CD4-positive, alpha-beta memory T cell (primary cell): ENCODE results near the gene PTGES2. TPM values are rescaled to one million over a fixed set of nuclear protein-coding genes. Genes with fewer than 3 reads are reported as not detected.

Experiments
- CTCF ChIA-PET: fragments of 350-600 bp; sonication (Branson Sonifier 250); formaldehyde crosslinking; loops from one replicate; lab custom pipeline; 2021; ENCODE audit warnings: inconsistent platforms; ENCODE audit not compliant: partially characterized antibody; lab: Charles Lee
- POLR2A ChIA-PET: fragments of 350-600 bp; sonication (Branson Sonifier 250); formaldehyde crosslinking; loops from one replicate; lab custom pipeline; 2021; ENCODE audit not compliant: partially characterized antibody; lab: Charles Lee
- DNase-seq, 5 donors: peaks; one replicate each; pipeline versions ENCODE4 v3.0.0 to v3.0.0-alpha.2; 2020 to 2022; ENCODE audit warnings: mixed read lengths in 1 of 5
- H3K27ac ChIP-seq: one replicate; pipeline ENCODE4 v1.7.0; 2013; ENCODE audit warnings: low read depth, low read length
- H3K27me3 ChIP-seq: 2 replicates; pipeline ENCODE4 v1.7.0; 2013; ENCODE audit warnings: mild to moderate bottlenecking, low read length, moderate library complexity; ENCODE audit not compliant: insufficient read depth
- H3K36me3 ChIP-seq: 2 replicates; pipeline ENCODE4 v1.7.0; 2013; ENCODE audit warnings: mild to moderate bottlenecking, low read length, moderate library complexity; ENCODE audit not compliant: insufficient read depth
- H3K4me1 ChIP-seq: 2 replicates; pipeline ENCODE4 v1.7.0; 2013; ENCODE audit warnings: mild to moderate bottlenecking, low read length, moderate library complexity; ENCODE audit not compliant: insufficient read depth
- H3K4me3 ChIP-seq, 2 donors: one replicate each; pipeline ENCODE4 v1.7.0; 2013; ENCODE audit warnings: low read length in 2 of 2, mild to moderate bottlenecking in 1 of 2
- H3K9me3 ChIP-seq, 2 donors: one replicate each; pipeline ENCODE4 v1.7.0; 2013; ENCODE audit warnings: low read length in 2 of 2, control low read depth in 1 of 2; ENCODE audit not compliant: control insufficient read depth in 1 of 2
- H3K27ac Mint-ChIP-seq, 7 donors: one replicate each; pipeline ENCODE4 v1.8.0; 2020 to 2021; ENCODE audit warnings: mixed read lengths in 7 of 7, mild to moderate bottlenecking in 6 of 7, inconsistent platforms in 3 of 7, moderate library complexity in 3 of 7
- H3K27me3 Mint-ChIP-seq, 2 donors: one replicate each; pipeline ENCODE4 v1.8.0; 2020 to 2021; ENCODE audit warnings: mixed read lengths in 2 of 2
- H3K36me3 Mint-ChIP-seq, 2 donors: one replicate each; pipeline ENCODE4 v1.8.0; 2020 to 2021; ENCODE audit warnings: mixed read lengths in 2 of 2, inconsistent platforms in 1 of 2, mild to moderate bottlenecking in 1 of 2
- H3K4me1 Mint-ChIP-seq, 4 donors: one replicate each; pipeline ENCODE4 v1.8.0; 2020 to 2021; ENCODE audit warnings: mixed read lengths in 4 of 4, mild to moderate bottlenecking in 1 of 4
- H3K4me3 Mint-ChIP-seq, 8 donors: one replicate each; pipeline ENCODE4 v1.8.0; 2020 to 2021; ENCODE audit warnings: mixed read lengths in 8 of 8, mild to moderate bottlenecking in 7 of 8, moderate library complexity in 6 of 8, inconsistent platforms in 3 of 8
- H3K9me3 Mint-ChIP-seq, 8 donors: one replicate each; pipeline ENCODE4 v1.8.0; 2020 to 2021; ENCODE audit warnings: mixed read lengths in 8 of 8, mild to moderate bottlenecking in 5 of 8, inconsistent platforms in 3 of 8, moderate library complexity in 1 of 8
- intact Hi-C: fragments of 100-400 bp; cut with micrococcal nuclease; formaldehyde crosslinking; loops from one replicate; pipeline ENCODE4 v1.15.1; 2023
- polyA plus RNA-seq, 2 donors: library from polyadenylated mRNA; unstranded; fragments of 300-500 nt; fragmentation: Illumina TruSeq; gene quantifications; one replicate each; pipeline ENCODE4 v1.2.3, GENCODE V29; 2021
- total RNA-seq, 2 experiments: library from RNA; stranded (reverse); gene quantifications; one replicate each; pipeline ENCODE4 v1.2.3, GENCODE V29; 2021

Gene PTGES2
- total and polyA plus RNA-seq, 4 experiments from 2014 or later: 47.5 to 57.9 (median 50.3) TPM

GRCh38 chr9:128161215-128161902 is 33.8 kb upstream of the PTGES2 start:
- intact Hi-C loops: no loop called here
- Histone ChIP-seq H3K36me3 (peaks cover 11% of the 10 kb centered on the region), H3K27ac (no peak overlapping the region), H3K27me3 (no peaks in the 10 kb centered on the region), H3K4me1 (peaks cover 16% of the 10 kb centered on the region), H3K4me3 (peak overlapping the region; percentile 89 to 90), H3K9me3 (no peaks in the 10 kb centered on the region)
- ChIA-PET CTCF (interaction anchor here (1.1 to 1.6 kb wide), 4 partner anchors 29 to 94 kb away, joined by 3 to 8 read pairs (median 4); partner anchors contain the start of gene CIZ1), POLR2A (interaction anchor here (0.5 to 3.3 kb wide), 14 partner anchors 7 to 1017 kb away, joined by 3 to 21 read pairs (median 4); partner anchors contain the start of genes CIZ1, GOLGA2, IER5L and SWI5)
- peaks cover 7 to 31% of the 10 kb centered on the region in 2 donors for H3K36me3 Mint-ChIP-seq
- peaks cover 9 to 27% (median 20%) of the 10 kb centered on the region in 4 donors for H3K4me1 Mint-ChIP-seq
- DNase-seq: no peak
- H3K9me3 Mint-ChIP-seq: no peaks in the 10 kb centered on the region
- no peaks in the 10 kb centered on the region for H3K27me3 Mint-ChIP-seq
- H3K27ac Mint-ChIP-seq: peak overlapping the region; percentile 29 to 93 (median 73)
- H3K4me3 Mint-ChIP-seq: peak overlapping the region; percentile 81 to 90 (median 82)

DNA sequence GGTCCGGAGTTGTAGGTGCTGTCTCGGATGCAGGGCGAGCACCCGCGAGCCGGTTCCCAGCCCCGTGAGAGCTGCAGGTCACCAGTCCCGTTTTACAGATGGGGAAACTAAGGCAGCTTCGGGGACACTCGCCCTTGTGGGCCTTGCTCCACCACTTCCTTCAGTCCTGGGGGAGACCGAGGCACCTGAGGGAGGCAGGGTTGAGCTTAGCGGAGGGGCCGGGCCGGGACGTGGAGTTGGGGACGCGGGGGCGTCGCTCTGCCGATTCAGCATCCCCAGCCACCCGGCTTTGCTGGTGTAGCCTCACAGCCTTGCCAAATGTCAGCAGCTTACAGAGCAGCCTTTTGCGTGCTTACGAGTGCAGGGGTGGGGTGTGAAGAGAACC is 33.1 kb upstream of the PTGES2 start:
- H3K4me1 Mint-ChIP-seq: peaks cover 9 to 27% (median 20%) of the 10 kb centered on the region in 4 donors
- H3K27ac Mint-ChIP-seq: peak overlapping the region; percentile 61 to 93 (median 76)
- H3K9me3 Mint-ChIP-seq: no peaks in the 10 kb centered on the region
- H3K4me3 Mint-ChIP-seq: peak overlapping the region; percentile 81 to 90 (median 82)
- Histone ChIP-seq H3K4me3 (peak overlapping the region; percentile 89 to 90), H3K9me3 (no peaks in the 10 kb centered on the region), H3K27me3 (no peaks in the 10 kb centered on the region), H3K27ac (peak overlapping the region; percentile 89), H3K4me1 (peaks cover 16% of the 10 kb centered on the region), H3K36me3 (peaks cover 10% of the 10 kb centered on the region)
- H3K36me3 Mint-ChIP-seq: peaks cover 5 to 26% of the 10 kb centered on the region in 2 donors
- DNase-seq: peak in 4 of 5 donors; percentile 17 to 46 (median 30)
- H3K27me3 Mint-ChIP-seq: no peaks in the 10 kb centered on the region
- intact Hi-C loops: loop anchor here (1.0 kb wide), 4 partner anchors 31 to 162 kb away; partner anchors contain the start of genes CIZ1, COQ4, DNM1 and TRUB2
- POLR2A ChIA-PET: interaction anchor here (0.5 to 3.3 kb wide), 15 partner anchors 8 to 1018 kb away, joined by 3 to 21 read pairs (median 4); partner anchors contain the start of genes CIZ1, DPM2, GOLGA2 and IER5L
- CTCF ChIA-PET: interaction anchor here (0.6 to 1.6 kb wide), 5 partner anchors 30 to 1222 kb away, joined by 3 to 8 read pairs (median 3); partner anchors contain the start of gene CIZ1

- H3K9me3 Mint-ChIP-seq: no peaks in the 10 kb centered on the region
- Histone ChIP-seq H3K4me3 (peak within 1 kb of the TSS; percentile 89 to 90), H3K36me3 (peaks cover 10% of the 10 kb centered on the region), H3K9me3 (no peaks in the 10 kb centered on the region), H3K27me3 (no peaks in the 10 kb centered on the region), H3K4me1 (peaks cover 16% of the 10 kb centered on the region), H3K27ac (peak within 1 kb of the TSS; percentile 89)
- ChIA-PET CTCF (interaction anchor here (0.6 to 2.0 kb wide), 6 partner anchors 9 to 1223 kb away, joined by 3 to 9 read pairs (median 6); partner anchors contain the start of gene CIZ1), POLR2A (interaction anchor here (1.1 to 3.3 kb wide), 17 partner anchors 9 to 223 kb away, joined by 3 to 21 read pairs (median 4); partner anchors contain the start of genes CIZ1, DPM2, GOLGA2 and PTGES2)
- peak; percentile 87 to 91 (median 90) for DNase-seq
- no peaks in the 10 kb centered on the region for H3K27me3 Mint-ChIP-seq
- peak within 1 kb of the TSS; percentile 81 to 90 (median 82) for H3K4me3 Mint-ChIP-seq
- H3K4me1 Mint-ChIP-seq: peaks cover 9 to 27% (median 20%) of the 10 kb centered on the region in 4 donors
- peak within 1 kb of the TSS; percentile 89 to 97 (median 93) for H3K27ac Mint-ChIP-seq
- H3K36me3 Mint-ChIP-seq: peaks cover 5 to 25% of the 10 kb centered on the region in 2 donors
- intact Hi-C loops: loop anchor here (1.0 kb wide), 4 partner anchors 31 to 162 kb away; partner anchors contain the start of genes CIZ1, COQ4, DNM1 and TRUB2
Observed at GRCh38 chr9:128159784-128160602, 32.5 kb upstream of the PTGES2 start, which contains the start of gene BBLN. TSS of gene BBLN (plus strand) at chr9:128160265. CDS start at chr9:128160408, 143 bp downstream.

- DNase-seq: peak; percentile 60 to 88 (median 70)
- H3K36me3 Mint-ChIP-seq: peaks cover 5 to 23% of the 10 kb centered on the region in 2 donors
- no peaks in the 10 kb centered on the region for H3K9me3 Mint-ChIP-seq
- Histone ChIP-seq H3K36me3 (peaks cover 7% of the 10 kb centered on the region), H3K27ac (peak overlapping the region; percentile 67), H3K4me3 (peak overlapping the region in 1 of 2 donors; percentile 33), H3K9me3 (no peaks in the 10 kb centered on the region), H3K4me1 (peaks cover 16% of the 10 kb centered on the region), H3K27me3 (no peaks in the 10 kb centered on the region)
- CTCF ChIA-PET: interaction anchor here (1.3 to 2.0 kb wide), 4 partner anchors 9 to 42 kb away, joined by 3 to 9 read pairs (median 6); no protein-coding TSS in a partner anchor
- peaks cover 9 to 27% (median 20%) of the 10 kb centered on the region in 4 donors for H3K4me1 Mint-ChIP-seq
- intact Hi-C loops: no loop called here
- POLR2A ChIA-PET: interaction anchor here (1.1 to 3.3 kb wide), 14 partner anchors 9 to 223 kb away, joined by 3 to 21 read pairs (median 4); partner anchors contain the start of genes CIZ1, DPM2, GOLGA2 and PTGES2
- no peaks in the 10 kb centered on the region for H3K27me3 Mint-ChIP-seq
- peak overlapping the region; percentile 89 to 97 (median 93) for H3K27ac Mint-ChIP-seq
- peak overlapping the region; percentile 69 to 90 (median 82) for H3K4me3 Mint-ChIP-seq
Observed at GRCh38 chr9:128159522-128159783, 31.9 kb upstream of the PTGES2 start.

DNA sequence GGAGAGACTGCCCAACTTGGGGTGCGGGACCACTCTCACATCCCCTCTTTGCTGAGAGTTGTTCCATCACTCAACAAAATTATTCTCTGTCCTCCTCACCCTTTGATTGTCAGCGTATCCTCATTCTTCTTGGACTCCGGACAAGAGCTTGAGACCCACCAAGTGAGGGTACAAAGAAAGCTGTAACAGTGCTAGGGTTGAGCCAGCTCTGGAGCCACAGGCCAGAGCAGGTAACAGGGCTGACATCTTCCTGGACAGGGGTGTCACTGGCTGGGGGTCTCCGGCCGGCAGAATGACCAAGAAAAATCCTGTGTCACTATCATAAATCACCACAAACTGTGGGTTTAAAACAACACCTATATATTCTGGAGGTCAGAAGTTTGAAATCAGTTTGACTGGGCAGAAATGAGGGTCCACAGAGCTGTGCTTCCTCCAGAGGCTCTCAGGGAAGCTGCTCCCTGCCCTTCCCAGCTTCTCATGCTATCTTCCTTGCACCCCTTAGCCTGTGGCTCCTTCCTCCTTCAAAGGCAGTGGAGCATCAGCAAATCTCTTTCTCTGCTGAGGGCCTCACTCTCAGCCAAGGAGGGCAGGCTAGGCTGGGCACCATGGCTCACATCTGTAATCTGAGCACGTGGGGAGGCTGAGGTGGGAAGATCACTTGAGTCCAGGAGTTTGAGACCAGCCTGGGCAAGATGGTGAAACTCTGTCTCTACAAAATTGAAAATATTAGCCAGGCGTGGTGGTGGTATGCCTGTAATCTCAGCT is 28.4 kb upstream of the PTGES2 start:
- POLR2A ChIA-PET: interaction anchor here (0.7 kb wide), 2 partner anchors 9 to 153 kb away, joined by 3 to 4 read pairs; no protein-coding TSS in a partner anchor
- Histone ChIP-seq H3K36me3 (no peaks in the 10 kb centered on the region), H3K4me1 (peaks cover 9% of the 10 kb centered on the region), H3K9me3 (no peaks in the 10 kb centered on the region), H3K27me3 (no peaks in the 10 kb centered on the region), H3K4me3 (no peak overlapping the region), H3K27ac (no peak overlapping the region)
- no peak overlapping the region for H3K4me3 Mint-ChIP-seq
- CTCF ChIA-PET: no interaction called here
- peaks cover 0 to 2% of the 10 kb centered on the region in 2 donors for H3K36me3 Mint-ChIP-seq
- no peaks in the 10 kb centered on the region for H3K27me3 Mint-ChIP-seq
- peaks cover 3 to 10% (median 7%) of the 10 kb centered on the region in 4 donors for H3K4me1 Mint-ChIP-seq
- no peak for DNase-seq
- intact Hi-C loops: no loop called here
- H3K27ac Mint-ChIP-seq: peak overlapping the region in 3 of 7 donors; percentile 37 to 52 (median 40)
- no peaks in the 10 kb centered on the region for H3K9me3 Mint-ChIP-seq

DNA sequence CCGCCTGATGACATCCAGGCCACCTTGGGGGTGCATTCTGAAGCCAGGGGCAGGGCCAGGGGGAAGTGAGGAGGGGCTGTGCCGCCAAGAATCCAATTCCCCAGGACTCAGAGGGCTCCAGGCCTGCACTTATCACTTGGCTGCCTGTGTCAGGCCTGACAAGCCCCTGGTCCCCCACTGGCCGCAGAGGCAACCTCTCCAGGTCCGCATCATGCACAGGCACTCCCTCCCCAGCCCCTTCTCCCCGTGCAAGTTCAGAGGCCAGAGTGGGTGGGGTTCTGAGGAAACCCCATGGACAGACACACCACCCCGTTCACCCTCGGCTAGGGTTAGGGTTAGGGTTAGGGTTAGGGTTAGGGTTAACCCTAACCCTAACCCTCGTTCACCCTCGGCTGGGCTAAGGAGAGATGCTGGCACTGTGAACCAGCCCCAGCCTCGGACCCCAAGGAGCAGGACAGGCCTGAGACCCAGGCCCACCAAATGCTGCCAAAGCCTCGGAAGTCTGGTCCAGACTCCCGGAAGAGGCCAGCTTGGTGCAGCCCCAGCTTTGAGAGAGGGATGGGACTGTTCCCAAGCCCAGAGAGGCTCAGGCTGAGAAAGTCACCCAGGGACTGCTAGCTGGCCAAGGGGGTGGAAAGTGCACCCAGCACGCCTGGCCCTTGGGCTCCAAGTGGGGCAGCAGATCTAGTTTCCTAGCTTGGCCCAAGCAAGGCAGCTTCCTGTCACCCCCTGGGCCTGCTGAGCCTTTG is 26.6 kb upstream of the PTGES2 start:
- no peaks in the 10 kb centered on the region for H3K4me1 ChIP-seq
- H3K4me3 Mint-ChIP-seq: no peak overlapping the region
- DNase-seq: no peak
- no peaks in the 10 kb centered on the region for H3K27me3 Mint-ChIP-seq
- ChIA-PET CTCF (no interaction called here), POLR2A (no interaction called here)
- H3K27me3 ChIP-seq: no peaks in the 10 kb centered on the region
- no peak overlapping the region for H3K27ac ChIP-seq
- H3K4me3 ChIP-seq: no peak overlapping the region
- H3K9me3 Mint-ChIP-seq: no peaks in the 10 kb centered on the region
- peaks cover 0 to 3% (median under 1%) of the 10 kb centered on the region in 4 donors for H3K4me1 Mint-ChIP-seq
- H3K36me3 Mint-ChIP-seq: no peaks in the 10 kb centered on the region
- H3K27ac Mint-ChIP-seq: no peak overlapping the region
- H3K9me3 ChIP-seq: no peaks in the 10 kb centered on the region
- intact Hi-C loops: no loop called here
- H3K36me3 ChIP-seq: no peaks in the 10 kb centered on the region
